AG04450 (cell line): Measurements from ENCODE around the gene SLC6A5. TPM values are rescaled to one million over a fixed set of nuclear protein-coding genes. Genes with fewer than 3 reads are reported as not detected.

ENCODE experiments used
- CTCF ChIA-PET: fragments of 300-600, 350-600 bp; formaldehyde crosslinking; extraction: SDS; loops from one replicate; lab custom pipeline; 2022; ENCODE audit warnings: antibody characterized with exemption, inconsistent platforms; lab: Charles Lee
- POLR2A ChIA-PET: fragments of 350-600 bp; formaldehyde crosslinking; extraction: SDS; loops from one replicate; lab custom pipeline; 2021; ENCODE audit warnings: antibody characterized with exemption, inconsistent platforms; lab: Yijun Ruan, JAX
- DNase-seq: peaks from one replicate; pipeline ENCODE4 v3.0.0-alpha.2; 2011; ENCODE audit warnings: low read depth, low spot score
- H3K27ac ChIP-seq: one replicate; pipeline ENCODE4 v1.5.1; 2012; ENCODE audit warnings: low read depth, low read length, control low read depth
- H3K27me3 ChIP-seq: one replicate; pipeline ENCODE4 v1.6.0; 2012; ENCODE audit warnings: low read length; ENCODE audit not compliant: control insufficient read depth, insufficient read depth
- H3K4me3 ChIP-seq: 2 replicates; pipeline ENCODE4 v1.5.1; 2011; ENCODE audit warnings: mild to moderate bottlenecking, low read depth, low read length, control low read depth
- H3K9me3 ChIP-seq: 2 replicates; pipeline ENCODE4 v1.5.1; 2012; ENCODE audit warnings: low read length; ENCODE audit not compliant: control insufficient read depth, insufficient read depth
- CTCF ChIP-seq: IDR thresholded peaks from 2 replicates; pipeline ENCODE4 v1.5.1; 2011; ENCODE audit warnings: low read depth, low read length, control low read depth, inconsistent platforms
- polyA plus RNA-seq: library from polyadenylated mRNA; depleted of rRNA; stranded (reverse); fragments of >200 nt; gene quantifications from 2 replicates; pipeline ENCODE4 v1.2.3, GENCODE V29; 2011

SLC6A5 gene
- polyA plus RNA-seq, 1 experiment = not detected

DNA sequence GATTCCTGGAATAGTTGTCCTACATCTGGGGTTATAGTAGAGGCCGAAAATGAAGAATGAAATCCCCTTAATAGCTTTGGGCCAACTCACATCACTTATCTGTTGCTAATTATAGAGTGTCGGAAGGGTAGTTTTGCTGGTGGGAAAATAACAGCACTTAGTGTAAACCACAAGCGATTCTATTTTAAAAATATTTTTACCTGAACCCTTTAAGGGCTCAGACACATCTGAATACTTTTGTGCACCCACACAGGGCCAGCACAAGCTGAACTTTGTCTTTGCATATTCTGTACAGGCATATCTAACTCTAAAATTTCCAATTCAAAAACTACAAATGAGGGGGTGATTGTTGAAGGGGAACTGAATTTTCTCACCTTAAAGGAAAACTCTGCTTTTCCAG is 27.6 kb downstream of the SLC6A5 start:
- ChIA-PET CTCF (interaction anchor here (0.9 to 1.4 kb wide), 2 partner anchors 17 to 21 kb away, joined by 3 to 4 read pairs; no protein-coding TSS in a partner anchor), POLR2A (no interaction called here)
- no peaks in the 10 kb centered on the region for H3K9me3 ChIP-seq
- TF ChIP-seq CTCF = no peak
- no peaks in the 10 kb centered on the region for H3K27me3 ChIP-seq
- no peak for DNase-seq
- H3K4me3 ChIP-seq = no peak overlapping the region
- no peak overlapping the region for H3K27ac ChIP-seq

GRCh38 chr11:20627701-20628100 is 28.3 kb downstream of the SLC6A5 start:
- POLR2A ChIA-PET = no interaction called here
- no peaks in the 10 kb centered on the region for H3K9me3 ChIP-seq
- DNase-seq = no peak
- no peaks in the 10 kb centered on the region for H3K27me3 ChIP-seq
- TF ChIP-seq CTCF = no peak
- no peak overlapping the region for H3K4me3 ChIP-seq
- no peak overlapping the region for H3K27ac ChIP-seq
- CTCF ChIA-PET = interaction anchor here (0.9 to 1.4 kb wide), 2 partner anchors 18 to 20 kb away, joined by 3 to 4 read pairs; no protein-coding TSS in a partner anchor

DNA sequence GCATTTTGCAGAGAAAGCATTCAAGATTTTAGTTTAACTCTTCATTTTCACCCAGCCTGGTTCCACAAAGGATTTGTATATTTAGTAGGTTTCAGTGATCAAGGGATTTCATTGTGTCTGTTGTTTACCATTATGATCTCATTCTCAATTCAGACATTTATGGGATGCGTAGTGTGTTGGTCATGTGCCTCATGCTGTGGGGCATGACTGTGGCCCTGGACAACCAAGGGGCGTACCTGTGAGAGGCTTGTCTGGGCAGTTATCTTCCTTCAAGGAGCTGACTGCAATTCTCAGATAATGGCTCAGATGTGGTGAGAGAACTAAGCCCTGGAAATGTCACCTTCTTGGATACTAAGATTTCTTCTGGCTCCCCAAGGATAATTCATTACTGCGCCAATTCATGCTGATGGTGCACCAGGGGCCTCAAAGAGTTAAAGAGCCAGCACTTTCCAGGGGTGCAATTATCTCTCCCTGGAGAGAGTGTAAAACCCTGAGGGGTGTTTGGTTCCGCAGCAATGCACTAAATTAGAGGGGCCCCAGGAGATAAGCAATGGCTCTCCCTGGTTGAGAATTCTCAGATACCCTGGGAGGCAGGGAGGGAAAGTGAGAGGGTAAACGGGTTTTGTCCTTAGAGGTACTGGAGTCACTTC is 32.2 kb downstream of the SLC6A5 start:
- H3K4me3 ChIP-seq = no peak overlapping the region
- POLR2A ChIA-PET = no interaction called here
- no peak overlapping the region for H3K27ac ChIP-seq
- TF ChIP-seq CTCF = no peak
- H3K27me3 ChIP-seq = no peaks in the 10 kb centered on the region
- no peak for DNase-seq
- CTCF ChIA-PET = no interaction called here
- H3K9me3 ChIP-seq = no peaks in the 10 kb centered on the region

DNA sequence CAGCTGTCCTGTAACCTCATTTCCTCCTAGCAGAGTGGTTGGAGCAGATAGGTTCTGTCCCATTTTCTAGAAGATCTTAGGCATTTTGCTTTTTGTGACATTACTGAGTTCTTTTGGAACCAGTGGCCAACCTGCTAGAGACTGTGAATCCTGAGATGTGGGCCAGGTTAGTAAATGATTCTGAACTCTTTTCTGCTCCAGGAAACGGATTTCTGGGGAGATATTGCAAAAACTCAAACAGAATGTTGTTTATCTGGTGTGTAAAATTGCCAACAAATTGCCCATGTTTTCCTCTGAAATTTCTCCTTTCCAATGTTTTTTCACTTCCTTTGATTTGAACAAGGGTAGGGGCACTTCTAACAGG is 32.7 kb downstream of the SLC6A5 start:
- Histone ChIP-seq H3K4me3 (no peak overlapping the region), H3K27me3 (no peaks in the 10 kb centered on the region), H3K27ac (no peak overlapping the region), H3K9me3 (no peaks in the 10 kb centered on the region)
- no peak for TF ChIP-seq CTCF
- ChIA-PET POLR2A (no interaction called here), CTCF (no interaction called here)
- DNase-seq = no peak

DNA sequence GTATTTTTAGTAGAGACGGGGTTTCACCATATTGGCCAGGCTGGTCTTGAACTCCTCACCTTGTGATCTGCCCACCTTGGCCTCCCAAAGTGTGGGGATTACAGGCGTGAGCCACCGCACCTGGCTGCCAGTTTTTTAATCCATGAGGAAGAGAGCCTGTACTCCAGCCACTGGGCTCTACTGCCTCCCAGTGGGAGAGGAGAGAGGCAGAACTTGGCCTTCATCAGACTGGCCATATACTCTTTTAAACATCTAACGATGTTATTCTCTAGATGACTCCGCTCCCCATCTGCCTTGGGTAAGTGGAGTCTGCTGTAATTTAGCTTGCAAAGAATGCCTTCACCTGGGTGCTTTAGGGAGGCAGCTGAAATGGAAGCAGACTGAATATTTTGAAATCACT is 34.6 kb downstream of the SLC6A5 start:
- ChIA-PET CTCF (no interaction called here), POLR2A (no interaction called here)
- no peak overlapping the region for H3K27ac ChIP-seq
- DNase-seq = no peak
- TF ChIP-seq CTCF = no peak
- no peaks in the 10 kb centered on the region for H3K9me3 ChIP-seq
- H3K4me3 ChIP-seq = no peak overlapping the region
- no peaks in the 10 kb centered on the region for H3K27me3 ChIP-seq
